Ureter (tissue), 1 donor: ENCODE data around the gene AKAP13. TPM values are rescaled to one million over a fixed set of nuclear protein-coding genes. Genes with fewer than 3 reads are reported as not detected.
"Not testable (repeated sequence)": the region's sequence is repeated elsewhere in the genome, so short reads cannot be mapped to it uniquely, and the experiment has no call there.

ENCODE experiments used
- DNase-seq: peaks from one replicate; pipeline ENCODE4 v3.0.0-alpha.2; 2020; ENCODE audit warnings: low spot score
- total RNA-seq: library from RNA; stranded (reverse); gene quantifications from one replicate; pipeline ENCODE4 v1.2.4, GENCODE V29; 2023
- donor health status: DM: yes; HTN: yes; CAD: no.

AKAP13 gene
- total RNA-seq, 1 donor from 2014 or later: 264 TPM

- DNase-seq: not testable (repeated sequence)
Observed at GRCh38 chr15:85441854-85442253, 61.5 kb downstream of the AKAP13 start.

- DNase-seq: no peak
Observed at GRCh38 chr15:85443046-85443445, 62.6 kb downstream of the AKAP13 start.

GRCh38 chr15:85443593-85444087, 63.2 kb downstream of the AKAP13 start:
- DNase-seq: no peak

GRCh38 chr15:85444122-85444745, 63.8 kb downstream of the AKAP13 start:
- no peak for DNase-seq

GRCh38 chr15:85445361-85445760, 65.0 kb downstream of the AKAP13 start:
- no peak for DNase-seq

- DNase-seq: no peak
Observed at GRCh38 chr15:85451099-85451700, 70.8 kb downstream of the AKAP13 start.

GRCh38 chr15:85452436-85452835, 72.0 kb downstream of the AKAP13 start:
- DNase-seq: no peak

GRCh38 chr15:85453144-85453872, 72.9 kb downstream of the AKAP13 start:
- no peak for DNase-seq

- DNase-seq: no peak
Observed at GRCh38 chr15:85454403-85454802, 74.0 kb downstream of the AKAP13 start.

GRCh38 chr15:85455891-85456290, 75.5 kb downstream of the AKAP13 start:
- DNase-seq: no peak

- no peak for DNase-seq
Observed at GRCh38 chr15:85456798-85457197, 76.4 kb downstream of the AKAP13 start.

- DNase-seq: no peak
Observed at GRCh38 chr15:85457392-85457968, 77.1 kb downstream of the AKAP13 start.

- no peak for DNase-seq
Observed at GRCh38 chr15:85458764-85459163, 78.4 kb downstream of the AKAP13 start.

GRCh38 chr15:85462029-85462428, 81.6 kb downstream of the AKAP13 start:
- no peak for DNase-seq

- no peak for DNase-seq
Observed at GRCh38 chr15:85463276-85463892, 83.0 kb downstream of the AKAP13 start.

- no peak for DNase-seq
Observed at GRCh38 chr15:85463976-85464375, 83.6 kb downstream of the AKAP13 start.

- no peak for DNase-seq
Observed at GRCh38 chr15:85464471-85464870, 84.1 kb downstream of the AKAP13 start.

- DNase-seq: no peak
Observed at GRCh38 chr15:85470563-85471271, 90.3 kb downstream of the AKAP13 start.

GRCh38 chr15:85472349-85472748, 91.9 kb downstream of the AKAP13 start:
- DNase-seq: no peak

GRCh38 chr15:85473455-85473854, 93.1 kb downstream of the AKAP13 start:
- no peak for DNase-seq

- DNase-seq: no peak
Observed at GRCh38 chr15:85474700-85475316, 94.4 kb downstream of the AKAP13 start.
